DMS79 (cell line): ENCODE results near the gene HACE1.
"Not testable (repeated sequence)": the region's sequence is repeated elsewhere in the genome, so short reads cannot be mapped to it uniquely, and the experiment has no call there.

Source experiments
- DNase-seq: peaks from one replicate; lab custom pipeline; 2025; lab: John Stamatoyannopoulos, UW

HACE1 gene

DNA sequence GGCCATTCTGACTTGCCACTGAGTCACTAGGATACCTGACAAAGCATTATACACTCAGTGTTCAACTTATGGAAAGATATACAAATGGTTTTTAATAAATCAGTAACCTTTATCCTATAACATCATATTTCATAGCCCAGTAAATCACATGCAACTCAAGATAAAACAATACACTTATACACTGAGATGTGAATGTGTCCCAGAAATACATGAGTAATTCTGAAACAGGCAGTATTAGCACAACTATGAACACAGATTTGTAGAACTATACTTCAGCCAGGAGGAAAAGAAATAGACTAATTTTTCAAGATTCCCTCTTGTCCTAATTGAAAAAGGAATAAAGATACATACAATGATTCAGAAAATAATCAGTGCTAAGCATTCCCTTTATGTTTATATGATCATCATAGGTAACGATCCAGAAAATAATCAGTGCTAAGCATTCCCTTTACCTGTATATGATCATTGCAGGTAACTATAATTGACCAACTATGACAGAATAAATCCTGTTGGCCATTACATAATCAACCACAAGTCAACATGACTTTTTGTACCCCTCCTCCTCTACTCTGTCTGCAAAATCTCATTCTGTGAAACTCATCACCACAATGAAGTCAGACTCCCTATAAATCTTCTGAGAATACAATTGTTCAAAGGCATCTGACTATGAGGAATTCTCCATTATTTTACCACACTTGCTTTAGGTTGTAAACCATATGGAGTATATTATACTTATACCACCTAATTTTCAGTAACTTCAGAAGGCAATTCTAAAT lies 30.3 kb downstream of the HACE1 start:
- no peak for DNase-seq

- no peak for DNase-seq
Measured at GRCh38 chr6:104828478-104828877, 31.2 kb downstream of the HACE1 start.

GRCh38 chr6:104820820-104821219 lies 38.9 kb downstream of the HACE1 start:
- DNase-seq: not testable (repeated sequence)

- DNase-seq: no peak
Measured at GRCh38 chr6:104816125-104816524, 43.6 kb downstream of the HACE1 start.

GRCh38 chr6:104814743-104815142 lies 45.0 kb downstream of the HACE1 start:
- DNase-seq: no peak

DNA sequence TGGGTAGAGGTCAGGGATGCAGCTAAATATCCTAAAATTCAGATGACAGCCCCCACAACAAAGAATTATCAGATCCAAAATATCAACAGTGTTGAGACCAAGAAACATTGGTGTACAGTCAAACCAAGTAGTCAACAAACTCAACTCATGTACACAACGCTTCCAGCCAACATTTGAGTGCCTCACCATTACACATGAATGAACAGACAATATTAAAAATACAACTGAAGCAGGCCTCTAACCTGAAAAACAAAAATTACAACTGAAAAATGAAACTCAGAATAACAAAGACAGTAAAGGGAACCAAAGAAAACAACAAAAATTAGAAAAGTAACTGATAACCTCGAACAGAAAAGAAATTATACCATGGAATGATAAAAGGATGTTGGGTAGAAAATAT lies 46.2 kb downstream of the HACE1 start:
- DNase-seq: no peak

DNA sequence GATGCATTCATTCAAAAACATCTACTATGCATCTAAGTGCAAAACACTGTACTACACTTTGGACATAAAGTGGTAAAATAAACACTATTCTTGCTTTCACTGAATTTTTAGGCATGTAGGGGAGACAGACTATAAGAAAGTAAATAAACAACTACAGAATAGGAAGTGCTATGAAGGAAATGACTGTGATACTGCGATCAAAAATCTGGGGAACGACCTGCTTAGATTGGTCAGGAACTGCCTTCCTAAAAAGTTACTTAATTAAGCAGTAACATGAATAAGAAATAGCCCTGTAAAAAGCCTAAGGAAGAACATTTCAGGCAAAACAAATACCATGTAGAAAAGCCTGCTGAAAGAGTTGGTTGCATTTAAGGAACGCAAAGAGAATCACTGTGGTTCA lies 50.6 kb downstream of the HACE1 start:
- no peak for DNase-seq

- not testable (repeated sequence) for DNase-seq
Measured at GRCh38 chr6:104805335-104805734, 54.4 kb downstream of the HACE1 start.

- no peak for DNase-seq
Measured at GRCh38 chr6:104799134-104799657, 60.5 kb downstream of the HACE1 start.

- no peak for DNase-seq
Measured at GRCh38 chr6:104796031-104796785, 63.5 kb downstream of the HACE1 start.

GRCh38 chr6:104795363-104795762 lies 64.4 kb downstream of the HACE1 start:
- no peak for DNase-seq

GRCh38 chr6:104789770-104790190 lies 69.9 kb downstream of the HACE1 start:
- DNase-seq: no peak

DNA sequence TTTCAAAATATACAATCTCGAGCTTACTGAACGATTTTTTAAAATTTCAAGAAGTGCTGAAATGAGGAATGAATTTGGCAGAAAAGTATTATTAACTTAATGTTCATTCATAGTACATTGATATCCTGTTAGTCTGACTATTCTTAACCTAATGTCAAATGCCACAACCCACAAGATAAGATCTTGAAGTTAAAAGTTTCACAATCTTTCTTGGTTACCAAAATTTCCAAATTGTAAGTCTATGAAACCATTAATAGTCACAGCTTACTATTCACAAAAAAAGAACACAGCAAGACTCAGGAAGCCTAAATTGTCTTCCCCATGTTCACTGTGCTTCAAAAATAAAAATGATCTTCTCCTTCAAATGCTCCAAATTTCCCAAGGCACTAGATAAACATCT lies 71.3 kb downstream of the HACE1 start:
- DNase-seq: no peak

- no peak for DNase-seq
Measured at GRCh38 chr6:104787305-104787704, 72.4 kb downstream of the HACE1 start.

GRCh38 chr6:104784884-104785283 lies 74.8 kb downstream of the HACE1 start:
- DNase-seq: no peak

DNA sequence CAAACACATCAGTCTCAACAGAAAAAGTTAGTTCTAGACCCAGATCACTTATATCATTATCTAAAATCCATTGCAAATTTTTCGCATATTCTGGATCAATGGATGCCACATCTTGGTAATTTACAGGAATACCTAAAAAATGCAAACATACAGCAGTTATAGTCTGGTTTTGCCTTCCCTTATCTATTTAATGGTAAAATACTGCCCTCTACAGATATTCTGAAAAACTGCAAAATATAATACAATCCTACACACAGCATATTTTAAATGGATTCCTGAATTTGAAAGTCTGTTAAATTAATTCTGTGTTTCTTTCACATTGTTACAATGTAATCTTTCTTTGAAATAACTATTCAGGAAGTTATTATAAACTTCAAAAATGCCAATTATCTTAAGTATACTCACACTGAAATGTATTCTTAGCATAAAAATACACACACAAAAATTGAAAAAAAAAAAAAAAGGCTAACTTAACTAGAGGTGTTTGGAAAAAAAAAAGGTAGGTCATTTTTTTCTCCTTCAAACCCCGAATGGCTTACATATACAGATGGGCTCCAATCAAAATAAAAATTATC lies 88.4 kb downstream of the HACE1 start:
- no peak for DNase-seq

- DNase-seq: no peak
Measured at GRCh38 chr6:104768906-104769305, 90.8 kb downstream of the HACE1 start.

GRCh38 chr6:104766595-104766994 lies 93.1 kb downstream of the HACE1 start:
- no peak for DNase-seq

DNA sequence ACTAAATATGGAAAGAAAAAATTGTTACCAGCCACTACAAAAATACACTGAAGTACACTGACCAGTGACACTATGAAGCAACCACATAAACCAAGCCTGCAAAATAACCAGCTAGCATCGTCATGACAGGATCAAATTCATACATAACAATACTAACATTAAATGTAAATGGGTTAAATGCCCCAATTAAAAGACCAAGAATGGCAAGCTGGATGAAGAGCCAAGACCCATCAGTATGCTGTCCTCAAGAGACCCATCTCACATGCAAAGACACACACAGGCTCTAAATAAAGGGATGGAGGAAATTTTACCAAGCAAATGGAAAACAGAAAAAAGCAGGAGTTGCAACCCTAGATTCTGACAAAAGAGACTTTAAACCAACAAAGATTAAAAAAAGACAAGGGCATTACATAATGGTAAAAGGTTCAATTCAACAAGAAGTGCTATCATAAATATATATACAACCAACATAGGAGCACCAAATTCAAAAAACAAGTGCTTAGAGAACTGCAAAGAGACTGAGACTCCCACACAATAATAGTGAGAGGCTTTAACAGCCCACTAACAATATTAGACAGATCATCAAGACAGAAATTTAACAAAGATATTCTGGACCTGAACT lies 104.8 kb downstream of the HACE1 start:
- DNase-seq: no peak

GRCh38 chr6:104753251-104753650 lies 106.5 kb downstream of the HACE1 start:
- DNase-seq: no peak

DNA sequence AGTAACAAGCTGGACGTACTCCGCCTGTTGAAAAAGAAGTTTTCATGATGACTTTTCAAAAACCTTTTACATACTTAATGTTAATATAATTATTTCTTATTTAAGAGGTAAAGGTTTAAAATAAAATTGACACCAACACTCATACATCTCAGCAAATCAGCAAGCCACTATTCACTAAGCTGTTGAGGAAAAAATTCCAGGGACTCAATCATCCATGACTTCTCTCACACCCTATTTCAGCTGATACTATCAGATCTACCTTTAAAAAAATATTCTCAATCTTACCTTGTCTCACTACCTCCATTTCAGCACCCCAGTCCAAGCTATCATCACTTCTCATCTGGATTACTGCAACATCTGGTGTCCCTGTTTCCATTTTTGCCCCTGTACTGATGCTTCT lies 109.3 kb downstream of the HACE1 start:
- no peak for DNase-seq

GRCh38 chr6:104739124-104739523 lies 120.6 kb downstream of the HACE1 start:
- DNase-seq: not testable (repeated sequence)
